Type B pancreatic cell (in vitro differentiated cells): ENCODE measurements around the gene PIK3CB. TPM values are rescaled to one million over a fixed set of nuclear protein-coding genes. Genes with fewer than 3 reads are reported as not detected.

Source experiments
- DNase-seq: peaks from one replicate; pipeline ENCODE4 v3.0.0; 2021; ENCODE audit warnings: mixed read lengths; ENCODE audit not compliant: unreplicated experiment; ENCODE audit errors: extremely low spot score
- H3K27ac Mint-ChIP-seq: 2 replicates; pipeline ENCODE4 v1.8.0; 2021; ENCODE audit warnings: mild to moderate bottlenecking, mixed read lengths
- H3K27me3 Mint-ChIP-seq: 2 replicates; pipeline ENCODE4 v1.8.0; 2021; ENCODE audit warnings: mixed read lengths
- H3K36me3 Mint-ChIP-seq: 2 replicates; pipeline ENCODE4 v1.8.0; 2021; ENCODE audit warnings: mixed read lengths
- H3K4me1 Mint-ChIP-seq: one replicate; pipeline ENCODE4 v1.8.0; 2021; ENCODE audit warnings: mixed read lengths; ENCODE audit not compliant: unreplicated experiment
- H3K4me3 Mint-ChIP-seq: 2 replicates; pipeline ENCODE4 v1.8.0; 2021; ENCODE audit warnings: mild to moderate bottlenecking, mixed read lengths
- H3K9me3 Mint-ChIP-seq: 2 replicates; pipeline ENCODE4 v1.8.0; 2021; ENCODE audit warnings: mixed read lengths
- total RNA-seq: library from RNA; stranded (reverse); gene quantifications from 2 replicates; pipeline ENCODE4 v1.2.1, GENCODE V29; 2021; ENCODE audit warnings: low replicate concordance
- TF ChIP-seq, protein P1 (sequence below): fragments of 200-600 bp; sonication (generic); conservative IDR thresholded peaks from 2 replicates; pipeline ENCODE4 v1.5.0; 2021; ENCODE audit warnings: antibody characterized with exemption, mild to moderate bottlenecking

PIK3CB gene
- total RNA-seq, 1 donor from 2014 or later: 14.8 TPM

DNA sequence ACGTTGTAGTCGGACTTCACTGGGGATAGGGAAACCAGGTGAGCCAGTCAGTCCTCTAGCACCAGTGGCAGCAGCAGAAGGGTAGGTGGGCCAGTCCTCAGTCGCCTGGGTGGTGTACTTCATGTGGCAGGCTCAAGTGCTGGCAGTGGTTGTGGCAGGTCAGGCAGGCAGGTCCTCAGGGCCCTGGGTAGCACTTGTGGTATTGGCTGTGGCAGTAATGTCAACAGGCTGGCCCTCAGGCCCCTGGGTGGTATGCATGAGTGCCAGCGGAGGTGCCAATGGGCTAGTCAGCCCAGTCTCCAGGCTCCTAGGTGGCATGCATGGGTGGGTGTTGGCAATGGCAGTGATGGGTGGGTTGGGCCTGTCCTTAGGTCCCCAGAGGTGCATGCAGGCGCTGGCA lies 185.6 kb downstream of the PIK3CB start:
- peaks cover 41% of the 10 kb centered on the region for H3K36me3 Mint-ChIP-seq
- DNase-seq: no peak
- H3K4me3 Mint-ChIP-seq: no peak overlapping the region
- H3K4me1 Mint-ChIP-seq: no peaks in the 10 kb centered on the region
- TF ChIP-seq, protein P1, sequence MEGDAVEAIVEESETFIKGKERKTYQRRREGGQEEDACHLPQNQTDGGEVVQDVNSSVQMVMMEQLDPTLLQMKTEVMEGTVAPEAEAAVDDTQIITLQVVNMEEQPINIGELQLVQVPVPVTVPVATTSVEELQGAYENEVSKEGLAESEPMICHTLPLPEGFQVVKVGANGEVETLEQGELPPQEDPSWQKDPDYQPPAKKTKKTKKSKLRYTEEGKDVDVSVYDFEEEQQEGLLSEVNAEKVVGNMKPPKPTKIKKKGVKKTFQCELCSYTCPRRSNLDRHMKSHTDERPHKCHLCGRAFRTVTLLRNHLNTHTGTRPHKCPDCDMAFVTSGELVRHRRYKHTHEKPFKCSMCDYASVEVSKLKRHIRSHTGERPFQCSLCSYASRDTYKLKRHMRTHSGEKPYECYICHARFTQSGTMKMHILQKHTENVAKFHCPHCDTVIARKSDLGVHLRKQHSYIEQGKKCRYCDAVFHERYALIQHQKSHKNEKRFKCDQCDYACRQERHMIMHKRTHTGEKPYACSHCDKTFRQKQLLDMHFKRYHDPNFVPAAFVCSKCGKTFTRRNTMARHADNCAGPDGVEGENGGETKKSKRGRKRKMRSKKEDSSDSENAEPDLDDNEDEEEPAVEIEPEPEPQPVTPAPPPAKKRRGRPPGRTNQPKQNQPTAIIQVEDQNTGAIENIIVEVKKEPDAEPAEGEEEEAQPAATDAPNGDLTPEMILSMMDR: no peak
- peaks cover 13% of the 10 kb centered on the region for H3K9me3 Mint-ChIP-seq
- no peaks in the 10 kb centered on the region for H3K27me3 Mint-ChIP-seq
- no peak overlapping the region for H3K27ac Mint-ChIP-seq

DNA sequence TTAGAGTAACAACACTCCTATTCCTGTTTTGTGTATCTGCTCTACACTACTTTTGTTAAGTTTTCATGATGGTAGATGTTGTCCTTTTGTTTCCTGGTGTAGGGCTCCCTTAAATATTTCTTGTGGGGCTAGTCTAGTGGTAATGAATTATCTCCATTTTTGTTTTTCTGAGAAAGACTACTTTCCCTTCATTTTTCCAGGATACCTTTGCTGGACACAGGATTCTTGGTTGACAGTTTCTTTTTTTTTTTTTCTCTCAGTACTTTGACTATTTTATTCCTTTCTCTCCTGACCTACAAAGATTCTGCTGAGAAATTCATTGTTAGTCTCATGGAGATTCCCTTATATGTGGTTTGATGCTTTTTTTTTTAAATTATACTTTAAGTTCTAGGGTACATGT lies 188.2 kb downstream of the PIK3CB start:
- Mint-ChIP-seq H3K9me3 (peaks cover 23% of the 10 kb centered on the region), H3K4me1 (no peaks in the 10 kb centered on the region), H3K27ac (no peak overlapping the region), H3K36me3 (peaks cover 39% of the 10 kb centered on the region), H3K27me3 (no peaks in the 10 kb centered on the region), H3K4me3 (no peak overlapping the region)
- TF ChIP-seq, protein P1: no peak
- DNase-seq: no peak

DNA sequence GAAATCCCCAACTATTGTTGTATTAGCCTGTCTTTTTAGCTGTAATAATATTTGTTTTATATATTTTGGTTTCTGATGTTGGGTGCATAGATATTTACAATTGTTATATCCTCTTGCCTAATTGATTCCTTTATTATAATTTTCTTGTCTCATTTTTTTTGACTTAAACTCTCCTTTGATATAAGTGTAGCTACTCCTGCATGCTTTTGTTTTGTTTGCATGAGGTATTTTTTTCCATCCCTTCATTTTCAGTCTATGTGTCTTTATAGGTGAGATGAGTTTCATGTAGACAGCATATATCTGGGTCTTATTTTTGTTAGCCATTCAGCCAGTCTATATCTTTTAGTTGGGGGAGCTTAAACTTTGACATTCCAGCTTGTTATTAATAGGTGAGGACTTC lies 188.7 kb downstream of the PIK3CB start:
- H3K4me1 Mint-ChIP-seq: no peaks in the 10 kb centered on the region
- H3K9me3 Mint-ChIP-seq: peaks cover 23% of the 10 kb centered on the region
- H3K27ac Mint-ChIP-seq: no peak overlapping the region
- no peaks in the 10 kb centered on the region for H3K27me3 Mint-ChIP-seq
- H3K36me3 Mint-ChIP-seq: peaks cover 39% of the 10 kb centered on the region
- TF ChIP-seq, protein P1: no peak
- DNase-seq: no peak
- H3K4me3 Mint-ChIP-seq: no peak overlapping the region

- Mint-ChIP-seq H3K9me3 (peaks cover 28% of the 10 kb centered on the region), H3K4me1 (no peaks in the 10 kb centered on the region), H3K4me3 (no peak overlapping the region), H3K27ac (no peak overlapping the region), H3K36me3 (peaks cover 22% of the 10 kb centered on the region), H3K27me3 (no peaks in the 10 kb centered on the region)
- no peak for DNase-seq
- TF ChIP-seq, protein P1: no peak
Measured at GRCh38 chr3:138642927-138643253, 191.8 kb downstream of the PIK3CB start.

DNA sequence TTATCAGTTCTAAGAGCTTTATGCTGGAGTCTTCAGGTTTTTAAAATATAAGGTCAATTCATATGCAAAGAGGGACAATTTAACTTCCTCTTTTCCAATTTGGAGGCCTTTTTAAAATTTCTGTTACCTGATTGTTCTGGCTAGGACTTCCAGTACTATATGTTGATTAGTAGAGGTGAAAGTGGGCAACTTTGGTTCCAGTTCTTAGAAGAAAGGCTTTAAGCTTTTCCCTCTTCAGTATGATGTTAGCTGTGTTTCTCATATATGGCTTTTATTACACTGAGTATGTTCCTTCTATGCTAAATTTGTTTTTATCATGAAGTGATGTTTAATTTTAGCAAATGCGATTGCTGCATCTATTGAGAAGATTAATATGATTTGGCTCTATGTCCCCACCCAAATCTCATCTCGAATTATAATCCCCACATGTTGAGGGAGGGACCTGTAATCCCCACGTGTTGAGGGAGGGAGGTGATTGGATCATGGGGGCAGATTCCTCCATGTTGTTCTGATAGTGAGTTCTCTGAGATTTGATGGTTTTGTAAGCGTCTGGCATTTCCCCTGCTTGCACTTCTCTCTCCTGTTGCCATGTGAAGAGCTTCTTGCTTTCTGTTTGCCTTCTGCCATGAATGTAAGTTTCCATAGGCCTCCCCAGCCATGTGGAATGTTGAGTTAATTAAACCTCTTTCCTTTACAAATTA lies 192.4 kb downstream of the PIK3CB start:
- H3K4me3 Mint-ChIP-seq: no peak overlapping the region
- peaks cover 18% of the 10 kb centered on the region for H3K36me3 Mint-ChIP-seq
- no peaks in the 10 kb centered on the region for H3K4me1 Mint-ChIP-seq
- peaks cover 28% of the 10 kb centered on the region for H3K9me3 Mint-ChIP-seq
- no peak for DNase-seq
- TF ChIP-seq, protein P1: no peak
- no peak overlapping the region for H3K27ac Mint-ChIP-seq
- H3K27me3 Mint-ChIP-seq: no peaks in the 10 kb centered on the region

- H3K27ac Mint-ChIP-seq: no peak overlapping the region
- H3K27me3 Mint-ChIP-seq: no peaks in the 10 kb centered on the region
- TF ChIP-seq, protein P1: no peak
- no peak for DNase-seq
- peaks cover 15% of the 10 kb centered on the region for H3K36me3 Mint-ChIP-seq
- no peaks in the 10 kb centered on the region for H3K4me1 Mint-ChIP-seq
- H3K4me3 Mint-ChIP-seq: no peak overlapping the region
- peaks cover 19% of the 10 kb centered on the region for H3K9me3 Mint-ChIP-seq
Measured at GRCh38 chr3:138640537-138640936, 194.2 kb downstream of the PIK3CB start.
